Fibroblast of lung (primary cell): Measurements from ENCODE around the gene OR14C36.

ENCODE experiments used
- EZH2 ChIP-seq: IDR thresholded peaks from 2 replicates; pipeline ENCODE4 v1.5.1; 2012; ENCODE audit warnings: low read length, control low read depth, mild to moderate bottlenecking; ENCODE audit errors: missing control alignments
- TF ChIP-seq, protein P1 (sequence below), 2 donors: IDR thresholded peaks in 1 of 2; conservative IDR thresholded peaks in 1 of 2; 1 replicate in 1 of 2; 2 replicates in 1 of 2; pipeline ENCODE4 v1.5.1; 2011 to 2012; ENCODE audit warnings: low read length in 2 of 2, control low read depth in 1 of 2, inconsistent platforms in 1 of 2, low read depth in 1 of 2, mild to moderate bottlenecking in 1 of 2

DNA sequence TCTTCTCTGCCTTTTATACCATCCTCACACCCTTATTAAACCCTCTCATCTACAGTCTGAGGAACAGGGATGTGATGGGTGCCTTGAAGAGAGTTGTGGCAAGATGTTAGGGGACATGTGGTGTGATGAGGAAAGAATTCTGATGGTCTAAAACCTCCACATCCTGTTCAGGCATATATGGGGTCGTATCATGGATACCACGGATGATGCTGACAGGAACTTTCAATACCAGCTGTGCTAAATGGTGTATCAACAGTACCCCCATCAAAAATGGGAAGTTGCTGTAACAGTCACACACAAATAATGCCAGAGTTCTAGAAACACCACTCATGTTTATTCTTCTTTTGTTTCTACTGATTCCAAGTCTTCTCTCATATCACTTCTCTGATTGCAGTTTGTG lies 39.9 kb downstream of the OR14C36 start:
- TF ChIP-seq, protein P1, sequence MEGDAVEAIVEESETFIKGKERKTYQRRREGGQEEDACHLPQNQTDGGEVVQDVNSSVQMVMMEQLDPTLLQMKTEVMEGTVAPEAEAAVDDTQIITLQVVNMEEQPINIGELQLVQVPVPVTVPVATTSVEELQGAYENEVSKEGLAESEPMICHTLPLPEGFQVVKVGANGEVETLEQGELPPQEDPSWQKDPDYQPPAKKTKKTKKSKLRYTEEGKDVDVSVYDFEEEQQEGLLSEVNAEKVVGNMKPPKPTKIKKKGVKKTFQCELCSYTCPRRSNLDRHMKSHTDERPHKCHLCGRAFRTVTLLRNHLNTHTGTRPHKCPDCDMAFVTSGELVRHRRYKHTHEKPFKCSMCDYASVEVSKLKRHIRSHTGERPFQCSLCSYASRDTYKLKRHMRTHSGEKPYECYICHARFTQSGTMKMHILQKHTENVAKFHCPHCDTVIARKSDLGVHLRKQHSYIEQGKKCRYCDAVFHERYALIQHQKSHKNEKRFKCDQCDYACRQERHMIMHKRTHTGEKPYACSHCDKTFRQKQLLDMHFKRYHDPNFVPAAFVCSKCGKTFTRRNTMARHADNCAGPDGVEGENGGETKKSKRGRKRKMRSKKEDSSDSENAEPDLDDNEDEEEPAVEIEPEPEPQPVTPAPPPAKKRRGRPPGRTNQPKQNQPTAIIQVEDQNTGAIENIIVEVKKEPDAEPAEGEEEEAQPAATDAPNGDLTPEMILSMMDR (conservative IDR thresholded peaks at IDR 0.05 in 1 of 2, IDR thresholded peaks at IDR 0.05 in 1 of 2; ENCODE audit: low read depth in 1 of 2, low read length in 2 of 2) = no peak
- TF ChIP-seq EZH2 = no peak
